Activated gamma-delta T cell treated with Interleukin-2 at 50 U/mL for 16 hours (primary cell): ENCODE results near the gene IL12RB1.

ENCODE experiments used
- DNase-seq: peaks from one replicate; pipeline ENCODE4 v3.0.0-alpha.2; 2020

IL12RB1 gene

DNA sequence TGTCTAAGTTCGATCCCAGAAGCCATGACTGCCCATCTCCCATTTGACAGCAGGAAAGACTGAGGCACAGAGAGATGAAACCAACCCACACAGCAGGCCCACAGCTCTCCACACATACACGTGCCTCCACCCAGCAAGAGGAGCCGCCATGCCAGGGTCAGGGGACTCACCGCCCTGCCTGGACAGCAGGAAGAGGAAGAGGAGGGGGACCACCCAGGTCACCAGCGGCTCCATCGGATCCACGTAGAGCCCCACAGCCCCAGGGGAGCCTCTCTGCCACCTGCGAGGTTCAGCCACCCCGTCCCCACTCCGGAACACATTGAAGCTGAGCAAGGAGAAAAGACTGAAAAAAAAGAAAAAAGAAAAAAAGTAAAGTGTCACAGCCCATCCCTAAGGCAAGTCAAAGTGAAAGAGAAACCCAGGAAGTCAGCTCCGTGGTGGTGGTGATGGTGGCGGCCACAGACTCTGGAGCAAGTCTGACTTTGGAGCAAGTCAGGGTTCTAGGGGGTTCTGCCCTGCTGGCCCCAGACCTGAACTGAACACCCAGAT is at the start of gene IL12RB1:
Gene IL12RB1 (minus strand): TSS at position 345 of the 549 bp plus-strand sequence. CDS start 111 bp downstream, at position 234.
- peak; percentile 46 for DNase-seq

DNA sequence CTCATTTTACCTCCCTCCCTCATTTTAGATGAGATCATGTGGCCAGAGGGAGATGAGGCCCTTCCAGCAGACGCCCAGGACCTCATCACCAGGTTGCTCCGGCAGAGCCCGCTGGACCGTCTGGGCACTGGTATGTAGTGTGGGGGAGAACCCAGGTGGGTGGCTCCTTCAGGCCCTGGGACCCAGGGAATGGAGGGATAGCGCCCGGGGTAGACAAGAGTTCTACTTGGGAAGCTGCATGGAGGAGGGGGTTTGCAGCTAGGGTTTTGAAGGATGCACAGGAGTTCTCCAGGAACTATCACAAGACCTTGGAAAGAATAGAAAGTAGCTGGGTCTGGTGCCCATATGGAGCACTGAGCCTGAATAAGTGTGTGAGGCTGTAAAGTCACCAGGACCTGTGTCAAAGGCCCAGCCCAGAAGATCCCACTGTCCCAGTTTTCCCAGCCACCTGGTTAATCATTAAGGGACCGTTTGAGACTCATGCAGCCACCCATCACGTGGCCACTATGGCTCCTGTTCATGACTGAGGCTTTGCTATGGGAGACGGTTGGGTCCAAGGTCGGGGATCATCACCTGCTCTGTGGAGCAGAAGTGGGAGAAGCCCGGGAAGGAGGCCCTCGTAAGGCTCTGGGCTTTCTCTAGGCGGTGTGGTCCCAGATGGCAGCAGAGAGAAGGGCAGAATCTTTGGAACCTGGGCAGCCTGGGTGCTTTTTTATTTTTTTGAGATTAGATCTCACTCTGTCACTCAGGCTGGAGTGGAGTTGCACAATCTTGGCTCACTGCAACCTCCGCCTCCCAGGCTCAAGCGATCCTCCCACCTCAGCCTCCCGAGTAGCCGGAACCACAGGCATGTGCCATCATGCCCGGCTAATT is 49.2 kb upstream of the IL12RB1 start:
- DNase-seq = no peak

DNA sequence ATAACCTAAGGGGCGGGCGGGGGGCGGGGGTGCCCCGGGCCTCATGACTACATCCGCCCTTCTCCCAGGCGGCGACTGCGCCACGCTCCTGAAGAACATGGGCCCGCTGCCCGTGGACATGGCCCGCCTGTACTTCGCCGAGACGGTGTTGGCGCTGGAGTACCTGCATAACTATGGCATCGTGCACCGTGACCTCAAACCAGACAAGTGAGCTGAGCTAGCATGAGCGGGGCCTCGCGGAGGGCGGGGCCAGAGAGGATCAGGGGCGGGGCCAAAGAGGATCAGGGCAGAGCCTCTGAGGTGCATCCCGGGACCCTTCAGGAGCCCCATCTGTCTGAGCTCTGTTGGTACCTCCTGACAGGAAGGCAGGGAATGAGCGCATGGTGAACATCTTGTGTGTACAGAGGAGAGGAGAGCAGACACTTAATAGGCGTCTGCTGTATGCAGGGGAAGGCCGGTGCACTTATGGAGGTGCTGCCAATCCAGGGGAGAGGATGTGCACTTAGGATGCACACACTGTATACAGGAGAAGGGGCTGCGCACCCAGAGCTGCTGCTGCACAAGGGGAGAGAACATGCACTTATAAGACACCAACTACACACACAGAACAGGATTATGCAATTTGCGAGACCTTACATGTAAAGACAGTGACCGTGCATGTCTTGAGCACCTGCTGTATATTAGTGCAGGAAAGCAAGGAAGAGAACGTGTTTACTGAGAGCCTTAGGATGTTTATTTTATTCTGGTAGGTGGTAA is 45.3 kb upstream of the IL12RB1 start:
- DNase-seq = no peak

DNA sequence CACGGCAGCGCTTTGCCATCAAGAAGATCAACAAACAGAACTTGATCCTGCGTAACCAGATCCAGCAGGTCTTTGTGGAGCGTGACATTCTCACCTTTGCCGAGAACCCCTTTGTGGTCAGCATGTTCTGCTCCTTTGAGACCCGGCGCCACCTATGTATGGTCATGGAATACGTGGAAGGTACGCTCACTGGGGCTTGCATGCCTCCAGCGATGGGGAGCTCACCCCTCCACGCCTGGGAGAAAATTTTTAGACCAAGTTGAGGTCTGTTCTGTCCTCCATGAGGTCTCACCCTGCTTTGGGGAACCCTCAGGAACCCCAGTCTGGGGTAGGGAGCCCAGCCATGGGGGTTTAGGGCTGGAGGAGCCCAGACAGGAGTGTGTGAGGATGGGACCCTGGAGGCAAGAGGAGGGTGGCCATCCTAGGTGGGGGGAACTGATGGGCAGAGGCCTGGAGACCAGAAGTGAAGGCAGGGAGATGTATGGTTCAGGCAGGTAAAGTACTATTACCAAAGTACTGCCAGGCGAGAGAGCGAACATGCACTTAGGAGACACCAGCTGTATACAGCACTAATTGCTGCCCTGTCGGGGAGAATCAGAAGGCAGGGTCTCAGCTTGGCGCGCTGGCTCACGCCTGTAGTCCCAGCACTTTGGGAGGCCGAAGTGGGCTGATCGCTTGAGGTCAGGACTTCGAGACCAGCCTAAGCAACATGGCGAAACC is 43.9 kb upstream of the IL12RB1 start:
- DNase-seq = no peak

DNA sequence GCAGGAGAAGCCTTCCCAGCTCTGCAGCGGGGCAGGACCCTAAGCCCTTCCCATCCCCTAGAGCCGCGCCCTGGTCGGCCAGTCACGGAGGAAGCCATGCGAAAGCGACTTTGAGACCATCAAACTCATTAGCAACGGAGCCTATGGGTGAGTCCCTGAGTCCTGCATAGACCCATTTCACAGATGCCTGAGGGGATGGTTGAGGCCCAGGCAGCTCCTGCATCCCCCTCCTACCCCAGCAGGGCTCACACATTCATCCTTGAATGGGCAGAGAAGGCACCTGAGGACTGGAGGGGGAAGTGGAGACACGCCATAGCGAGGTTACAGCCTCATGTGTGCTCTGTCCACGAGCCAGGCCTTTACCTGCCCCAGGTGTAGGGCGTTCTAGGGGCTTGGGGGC is 42.1 kb upstream of the IL12RB1 start:
- no peak for DNase-seq

DNA sequence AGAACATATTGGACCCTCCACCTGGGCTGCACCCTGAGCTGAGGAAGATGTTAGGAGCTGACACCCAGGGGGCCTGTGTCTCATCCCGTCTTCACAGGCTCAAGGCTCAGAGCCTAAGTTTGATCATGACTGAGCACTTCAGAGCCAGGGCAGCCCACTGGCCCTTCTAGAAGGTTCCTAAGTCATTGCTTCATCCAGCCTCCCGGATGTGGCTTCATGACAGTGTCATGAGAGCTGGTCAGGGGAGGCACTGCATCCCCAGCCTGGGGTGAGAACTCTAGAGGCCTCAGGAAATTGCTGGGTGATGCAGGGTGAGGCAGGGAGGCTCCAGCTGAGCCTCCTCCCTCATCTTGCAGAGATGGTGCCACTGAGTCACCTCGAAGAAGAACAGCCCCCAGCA is 41.3 kb upstream of the IL12RB1 start:
- no peak for DNase-seq

DNA sequence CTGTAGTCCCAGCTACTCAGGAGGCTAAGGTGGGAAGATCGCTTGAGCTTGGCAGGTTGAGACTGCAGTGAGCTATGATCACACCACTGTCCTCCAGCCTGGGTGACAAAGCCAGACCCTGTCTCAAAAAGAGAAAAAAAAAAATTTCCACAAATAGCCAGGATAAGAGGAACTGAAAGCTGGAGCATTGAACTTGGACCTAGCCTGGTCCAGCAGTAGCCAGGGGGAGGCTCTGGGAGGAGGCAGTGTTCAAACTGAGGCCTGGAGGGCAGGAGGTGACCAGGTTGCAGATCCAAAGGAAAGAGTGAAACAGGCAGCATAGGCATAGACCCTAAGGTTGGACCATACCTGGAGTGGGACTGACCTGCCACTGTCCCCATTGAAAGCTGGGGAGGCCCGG is 39.4 kb upstream of the IL12RB1 start:
- DNase-seq = no peak

DNA sequence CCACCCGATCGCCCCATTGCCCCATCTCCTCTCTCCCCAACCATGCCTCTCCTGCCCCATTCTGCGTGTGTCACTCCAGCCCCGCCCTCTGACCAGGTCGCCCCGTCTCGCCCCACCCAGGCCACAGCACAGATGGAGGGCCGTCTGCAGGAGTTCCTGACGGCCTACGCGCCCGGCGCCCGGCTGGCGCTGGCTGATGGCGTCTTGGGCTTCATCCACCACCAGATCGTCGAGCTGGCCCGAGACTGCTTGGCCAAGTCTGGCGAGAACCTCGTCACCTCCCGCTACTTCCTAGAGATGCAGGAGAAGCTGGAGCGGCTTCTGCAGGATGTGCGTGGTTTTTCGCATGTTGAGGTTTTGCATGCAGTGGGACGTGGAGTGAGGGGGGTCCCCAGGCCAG is 37.1 kb upstream of the IL12RB1 start:
- no peak for DNase-seq

DNA sequence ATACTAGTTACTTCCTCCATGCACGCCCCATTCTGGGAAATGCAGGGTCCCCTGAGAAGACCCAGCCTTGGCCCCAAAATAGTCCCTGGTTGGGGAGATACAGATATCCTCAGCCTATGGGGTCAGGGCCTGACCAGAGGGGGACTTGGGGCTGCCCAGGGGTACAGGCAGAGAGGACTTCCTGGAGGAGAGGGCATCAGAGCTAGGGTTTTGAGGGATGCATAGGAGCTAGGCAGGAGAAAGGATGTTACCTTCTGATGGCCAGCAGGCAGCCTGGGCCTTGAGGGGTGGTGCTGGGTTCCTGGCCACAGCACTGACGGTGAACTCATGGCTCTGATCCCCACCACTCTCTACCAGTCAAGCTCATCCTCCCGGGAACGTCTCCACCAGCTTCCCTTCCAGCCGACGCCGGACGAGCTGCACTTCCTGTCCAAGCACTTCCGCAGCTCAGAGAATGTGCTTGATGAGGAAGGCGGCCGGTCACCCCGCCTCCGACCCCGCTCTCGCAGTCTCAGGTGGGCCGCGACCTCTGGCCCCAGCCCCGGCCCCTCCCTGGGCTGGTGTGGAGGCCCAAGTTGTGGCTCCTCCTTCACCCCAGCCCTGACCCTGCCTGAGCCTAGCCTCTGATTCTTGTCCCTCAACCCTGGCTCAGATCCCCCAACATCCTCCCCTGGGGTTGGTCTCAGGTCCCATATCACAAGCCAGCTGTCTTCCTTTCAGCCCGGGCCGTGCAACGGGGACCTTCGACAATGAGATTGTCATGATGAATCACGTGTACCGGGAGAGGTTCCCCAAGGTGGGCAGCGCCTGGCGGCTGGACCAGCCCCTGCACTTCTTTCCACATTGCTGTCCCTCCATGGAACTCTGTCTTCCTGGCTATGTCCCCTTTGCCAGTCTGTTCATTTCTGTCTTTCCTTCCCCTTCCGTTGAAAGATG is 36.4 kb upstream of the IL12RB1 start:
- DNase-seq = no peak

DNA sequence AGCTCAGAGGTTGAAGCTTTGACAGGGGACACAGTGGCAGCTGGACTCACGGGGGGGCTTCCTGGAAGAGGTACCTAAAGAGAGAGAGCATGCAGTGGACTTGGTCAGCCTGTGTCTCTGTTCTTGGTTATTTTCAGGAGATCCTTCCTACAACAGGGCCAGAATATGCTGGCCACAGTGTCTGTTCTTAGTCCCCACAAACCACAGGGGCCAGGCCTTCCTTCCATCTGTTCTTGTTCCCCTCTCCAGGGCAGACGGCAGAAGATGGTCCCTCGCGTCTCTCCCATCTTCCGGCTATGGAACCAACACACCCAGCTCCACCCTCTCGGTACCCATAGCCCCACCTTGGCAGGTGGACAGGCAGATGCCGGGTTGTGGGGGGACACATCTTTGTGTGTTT is 35.7 kb upstream of the IL12RB1 start:
- no peak for DNase-seq

DNA sequence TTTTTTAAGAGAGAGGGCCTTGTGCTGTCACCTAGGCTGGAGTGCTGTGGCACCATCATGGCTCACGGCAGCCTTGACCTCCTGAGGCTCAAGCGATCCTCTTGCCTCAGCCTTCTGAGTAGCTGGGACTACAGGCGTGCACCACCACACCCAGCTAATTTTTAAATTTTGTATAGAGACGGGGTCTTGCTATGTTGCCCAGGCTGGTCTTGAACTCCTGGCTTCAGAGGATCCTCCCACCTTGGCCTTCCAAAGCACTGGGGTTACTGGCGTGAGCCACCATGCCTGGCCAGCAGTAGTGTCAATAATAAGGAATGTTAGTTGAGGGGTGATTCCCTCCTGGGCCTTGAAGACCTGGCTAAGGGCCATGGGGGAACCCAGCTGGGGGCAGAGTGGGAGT is 34.4 kb upstream of the IL12RB1 start:
- DNase-seq = no peak

DNA sequence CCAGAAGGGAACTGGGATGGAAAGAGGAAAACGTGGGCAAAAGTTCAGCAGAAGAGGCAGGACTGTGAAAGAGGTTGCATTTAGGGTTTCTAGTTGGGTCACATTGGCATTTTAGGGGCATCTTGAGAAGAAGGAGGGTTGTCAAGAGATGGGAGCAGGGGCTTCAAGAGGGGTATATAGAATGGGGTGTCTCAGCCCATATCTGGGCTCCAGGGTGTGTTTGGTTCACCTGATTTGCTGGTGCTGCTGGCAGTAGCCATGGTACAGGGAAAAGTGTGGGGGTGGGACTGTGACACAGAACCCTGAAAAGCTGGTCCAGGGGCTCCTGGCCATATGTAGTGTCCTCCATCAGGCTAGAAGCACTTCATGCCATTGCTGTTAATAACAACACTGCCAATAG is 33.4 kb upstream of the IL12RB1 start:
- DNase-seq = no peak

DNA sequence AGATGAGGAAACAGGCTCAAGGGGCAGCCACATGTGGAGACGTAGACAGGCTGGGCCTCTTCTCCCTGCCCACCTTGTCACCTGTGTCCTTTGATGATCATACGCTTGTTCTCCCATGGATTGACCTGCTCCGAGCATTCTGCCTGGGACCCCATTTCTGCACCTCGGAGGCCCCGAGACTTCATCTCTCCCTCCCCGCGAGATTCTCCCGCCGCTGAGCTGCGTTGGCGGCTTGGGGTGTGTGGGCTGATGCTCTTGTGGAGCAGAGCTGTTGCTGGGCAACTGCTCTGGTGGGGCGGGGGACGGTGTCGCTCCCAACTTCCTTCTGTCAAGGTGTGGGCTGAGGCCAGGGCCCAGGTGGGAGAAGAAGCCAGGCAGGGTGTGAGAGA is 33.0 kb upstream of the IL12RB1 start:
- peak; percentile 41 for DNase-seq

DNA sequence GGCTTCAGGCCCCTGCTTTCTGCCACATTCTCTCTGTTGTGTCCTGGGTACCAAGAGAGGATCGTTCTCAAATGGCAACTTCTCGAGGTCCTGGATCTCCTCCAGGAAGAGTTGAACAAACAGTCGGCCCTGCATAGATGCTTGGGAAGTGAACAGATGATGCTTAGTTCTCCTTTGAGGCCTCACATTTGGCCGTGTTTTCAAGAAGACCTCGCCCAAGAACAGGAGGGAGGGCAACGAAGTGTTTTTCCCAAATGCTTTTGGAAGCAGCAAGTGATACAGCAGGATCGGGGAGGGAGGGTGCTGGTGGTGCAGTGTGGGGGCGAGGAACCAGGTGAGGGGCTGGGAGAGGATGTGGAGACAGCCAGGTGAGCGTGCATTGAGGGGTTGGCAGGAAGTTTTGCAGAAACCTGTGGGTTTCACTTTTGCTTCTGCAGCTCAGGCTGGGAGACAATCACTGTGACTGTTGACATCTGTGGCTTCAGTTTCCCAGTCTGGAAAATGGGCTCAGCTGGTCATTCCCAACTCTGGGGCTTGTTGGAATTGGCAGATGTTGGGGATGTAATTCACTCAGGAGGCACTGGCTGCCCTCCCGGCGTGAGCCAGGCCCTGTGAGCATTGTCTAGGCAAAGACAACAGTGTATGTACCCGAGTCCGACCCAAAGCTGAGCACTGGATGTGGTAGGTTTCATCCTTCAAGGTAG is 32.4 kb upstream of the IL12RB1 start:
- peak; percentile 54 for DNase-seq

DNA sequence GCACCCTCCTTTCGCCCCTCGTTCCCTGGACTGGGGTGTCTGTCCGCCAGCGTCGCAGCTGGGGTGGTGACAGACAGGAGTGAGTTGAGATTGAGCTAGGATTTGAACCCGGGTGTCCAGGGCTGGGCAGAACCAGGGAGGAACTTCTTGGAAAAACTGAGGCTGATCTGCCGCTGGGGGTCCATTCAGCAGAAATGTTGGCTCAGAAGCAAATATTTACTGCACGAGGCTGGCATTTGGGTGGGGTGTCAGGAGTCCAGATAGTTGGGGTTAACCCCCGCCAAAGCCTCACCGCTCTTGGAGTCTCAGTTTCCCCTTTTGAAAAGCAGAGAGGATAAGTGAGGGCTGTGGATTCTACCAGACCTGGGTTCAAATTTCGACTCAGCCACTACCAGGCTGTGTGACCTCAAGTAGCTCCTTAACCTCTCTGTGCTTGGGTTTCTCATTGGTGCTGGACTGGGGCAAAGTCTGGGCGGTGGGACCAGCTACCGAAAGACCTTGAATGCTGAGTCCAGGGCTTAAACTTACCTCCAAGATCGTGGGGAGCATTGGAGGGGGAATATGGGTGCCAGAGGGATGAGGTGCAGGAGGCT is 31.8 kb upstream of the IL12RB1 start:
- no peak for DNase-seq

DNA sequence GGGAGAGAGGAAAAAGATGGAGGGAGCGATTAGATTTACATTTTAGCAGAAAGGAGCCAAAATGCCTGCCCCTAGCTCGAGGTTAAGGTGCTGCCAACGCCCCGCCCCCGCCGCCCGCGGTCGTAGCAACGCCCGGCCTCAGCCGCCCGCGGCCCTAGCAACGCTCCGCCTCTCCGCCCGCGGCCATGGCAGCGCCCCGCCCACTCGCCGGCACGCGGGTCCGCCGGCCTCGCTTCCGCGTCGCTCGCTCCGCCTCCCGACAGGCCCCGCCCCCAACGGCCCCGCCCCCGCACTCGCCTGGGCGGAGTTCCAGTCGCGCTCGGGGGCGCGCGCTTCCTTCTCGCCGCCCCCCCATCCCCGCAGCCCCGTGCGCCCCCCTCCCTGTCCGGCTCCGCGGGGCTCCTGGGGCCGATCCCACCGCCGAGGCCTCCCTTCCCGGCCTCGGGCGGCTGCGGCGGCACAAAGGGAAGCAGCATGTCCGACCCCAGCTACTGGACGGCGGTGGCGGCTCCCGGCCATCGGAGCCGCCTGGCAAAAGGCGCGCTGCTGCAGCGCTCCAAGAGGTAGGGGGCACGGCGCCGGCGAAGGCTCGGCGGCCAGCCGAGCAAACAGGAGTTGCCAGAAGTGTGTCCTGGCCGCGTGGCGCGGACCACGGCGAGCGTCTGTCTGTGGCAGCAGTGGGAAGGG is 31.1 kb upstream of the IL12RB1 start:
- peak; percentile 95 for DNase-seq

DNA sequence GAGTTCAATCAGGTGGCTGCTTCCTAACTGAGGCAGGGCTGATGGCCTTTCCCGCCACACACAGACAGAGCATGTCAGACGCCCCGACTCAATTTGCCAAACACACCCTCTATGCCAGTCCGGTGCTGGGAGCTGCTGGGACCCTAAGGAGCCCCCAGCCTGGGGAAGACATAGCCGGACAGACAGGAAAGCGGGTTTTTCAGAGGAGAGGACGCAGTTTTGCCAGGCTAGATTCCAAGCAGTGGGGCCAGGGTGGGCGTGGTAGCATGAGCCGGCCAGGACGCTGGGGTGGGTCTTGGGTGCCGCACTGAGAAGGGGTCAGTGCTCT is 30.6 kb upstream of the IL12RB1 start:
- no peak for DNase-seq

DNA sequence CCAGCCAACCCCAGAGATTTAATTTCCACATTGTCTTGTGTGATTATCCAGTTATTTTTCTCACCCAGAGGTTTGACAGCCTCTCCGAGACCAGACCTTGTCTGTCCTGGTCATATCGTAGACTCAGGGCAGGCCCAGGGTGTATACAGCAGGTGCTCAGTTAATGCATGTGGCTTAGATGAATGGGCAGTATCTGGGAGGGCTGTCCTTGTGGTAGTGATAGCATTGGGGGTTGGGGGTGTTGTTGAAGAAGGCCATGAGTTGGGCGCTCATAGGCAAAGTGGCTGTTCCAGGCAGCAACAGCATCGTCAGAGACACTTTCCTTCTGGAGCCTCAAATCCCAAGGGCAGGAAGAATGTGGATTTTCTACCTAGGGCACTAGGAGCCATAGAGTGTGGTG is 27.7 kb upstream of the IL12RB1 start:
- DNase-seq = no peak

DNA sequence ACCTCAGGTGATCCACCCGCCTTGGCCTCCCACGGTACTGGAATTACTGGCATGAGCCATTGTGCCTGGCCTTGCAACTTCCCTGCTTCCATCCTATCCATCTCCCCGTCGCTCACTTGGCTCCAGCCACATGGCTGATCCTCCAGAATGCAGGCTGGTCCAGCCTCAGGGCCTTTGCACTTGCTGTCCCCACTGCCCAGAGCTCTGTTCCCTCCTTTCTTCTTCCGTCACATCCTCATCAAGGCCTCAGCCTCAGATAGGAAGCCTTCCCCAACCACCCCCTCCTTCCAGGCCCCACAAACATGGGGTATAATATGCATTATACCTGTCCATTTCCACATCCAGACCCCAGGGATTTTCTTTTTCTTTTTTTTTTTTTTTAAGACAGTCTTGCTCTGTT is 27.1 kb upstream of the IL12RB1 start:
- DNase-seq = no peak

DNA sequence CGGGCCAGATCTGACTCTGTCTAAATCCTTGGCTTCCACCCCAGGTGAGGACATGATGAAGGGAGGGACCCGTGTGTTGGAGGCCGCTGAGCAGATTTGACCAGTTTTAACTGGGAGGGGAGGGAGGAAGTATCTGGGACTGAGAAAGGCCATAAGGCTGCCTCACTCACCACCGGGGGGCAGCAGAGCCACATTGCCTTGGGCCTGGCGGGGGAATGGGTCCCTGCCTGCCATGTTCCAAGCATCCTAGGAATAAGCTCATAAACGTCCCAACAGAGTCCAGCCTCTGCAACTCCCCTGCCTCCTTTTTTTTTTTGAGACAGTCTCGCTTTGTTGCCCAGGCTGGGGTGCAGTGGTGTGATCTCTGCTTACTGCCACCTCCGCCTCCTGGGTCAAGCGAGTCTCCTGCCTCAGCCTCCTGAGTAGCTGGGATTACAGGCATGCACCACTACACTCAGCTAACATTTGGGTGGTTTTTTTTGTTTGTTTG is 26.3 kb upstream of the IL12RB1 start:
- peak; percentile 77 for DNase-seq
